ENCODE data around the gene CD53. TPM values are rescaled to one million over a fixed set of nuclear protein-coding genes. Genes with fewer than 3 reads are reported as not detected.
"Not testable (repeated sequence)": the region's sequence is repeated elsewhere in the genome, so short reads cannot be mapped to it uniquely, and the experiment has no call there.

CD53 gene
- total RNA-seq, 1 donor from 2014 or later = not detected

DNA sequence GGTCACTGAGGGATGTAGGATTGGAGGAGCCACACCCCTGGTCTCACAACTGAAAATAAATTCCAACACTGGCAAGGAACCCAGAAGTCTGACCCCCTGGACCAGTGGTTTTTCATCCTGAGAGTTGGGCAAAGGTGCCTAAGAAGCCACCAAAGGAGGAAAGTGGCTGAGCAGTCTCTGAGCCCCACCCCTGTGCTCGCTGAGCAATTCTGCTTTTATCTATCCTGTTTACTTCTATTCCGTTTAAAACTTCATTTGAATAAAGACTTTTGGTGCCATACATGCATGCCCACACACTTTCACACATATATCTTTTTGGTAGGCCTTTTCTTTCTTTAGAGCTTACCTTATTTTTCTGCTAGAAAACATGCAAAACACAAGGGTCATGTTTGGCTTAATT lies 13.9 kb upstream of the CD53 start:
- peaks cover 4% of the 10 kb centered on the region for H3K27me3 Mint-ChIP-seq (ENCODE audit: low read depth)
- H3K9me3 Mint-ChIP-seq = peaks cover 36% of the 10 kb centered on the region
- DNase-seq (ENCODE audit: low spot score in 2 of 2, unreplicated experiment in 2 of 2) = no peak
- H3K36me3 Mint-ChIP-seq = no peaks in the 10 kb centered on the region
- no peak overlapping the region for H3K27ac Mint-ChIP-seq
- H3K4me1 Mint-ChIP-seq = no peaks in the 10 kb centered on the region
- no peak overlapping the region for H3K4me3 Mint-ChIP-seq
- TF ChIP-seq, protein P1, sequence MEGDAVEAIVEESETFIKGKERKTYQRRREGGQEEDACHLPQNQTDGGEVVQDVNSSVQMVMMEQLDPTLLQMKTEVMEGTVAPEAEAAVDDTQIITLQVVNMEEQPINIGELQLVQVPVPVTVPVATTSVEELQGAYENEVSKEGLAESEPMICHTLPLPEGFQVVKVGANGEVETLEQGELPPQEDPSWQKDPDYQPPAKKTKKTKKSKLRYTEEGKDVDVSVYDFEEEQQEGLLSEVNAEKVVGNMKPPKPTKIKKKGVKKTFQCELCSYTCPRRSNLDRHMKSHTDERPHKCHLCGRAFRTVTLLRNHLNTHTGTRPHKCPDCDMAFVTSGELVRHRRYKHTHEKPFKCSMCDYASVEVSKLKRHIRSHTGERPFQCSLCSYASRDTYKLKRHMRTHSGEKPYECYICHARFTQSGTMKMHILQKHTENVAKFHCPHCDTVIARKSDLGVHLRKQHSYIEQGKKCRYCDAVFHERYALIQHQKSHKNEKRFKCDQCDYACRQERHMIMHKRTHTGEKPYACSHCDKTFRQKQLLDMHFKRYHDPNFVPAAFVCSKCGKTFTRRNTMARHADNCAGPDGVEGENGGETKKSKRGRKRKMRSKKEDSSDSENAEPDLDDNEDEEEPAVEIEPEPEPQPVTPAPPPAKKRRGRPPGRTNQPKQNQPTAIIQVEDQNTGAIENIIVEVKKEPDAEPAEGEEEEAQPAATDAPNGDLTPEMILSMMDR (IDR thresholded peaks at IDR 0.05; ENCODE audit: unreplicated experiment) = no peak

- Mint-ChIP-seq H3K4me3 (no peak overlapping the region), H3K27ac (no peak overlapping the region), H3K4me1 (no peaks in the 10 kb centered on the region), H3K9me3 (peaks cover 38% of the 10 kb centered on the region), H3K36me3 (no peaks in the 10 kb centered on the region), H3K27me3 (ENCODE audit: low read depth) (no peaks in the 10 kb centered on the region)
- DNase-seq (ENCODE audit: low spot score in 2 of 2, unreplicated experiment in 2 of 2) = no peak
- TF ChIP-seq, protein P1 (IDR thresholded peaks at IDR 0.05; ENCODE audit: unreplicated experiment) = no peak
Measured at GRCh38 chr1:110860174-110860573, 12.8 kb upstream of the CD53 start.

DNA sequence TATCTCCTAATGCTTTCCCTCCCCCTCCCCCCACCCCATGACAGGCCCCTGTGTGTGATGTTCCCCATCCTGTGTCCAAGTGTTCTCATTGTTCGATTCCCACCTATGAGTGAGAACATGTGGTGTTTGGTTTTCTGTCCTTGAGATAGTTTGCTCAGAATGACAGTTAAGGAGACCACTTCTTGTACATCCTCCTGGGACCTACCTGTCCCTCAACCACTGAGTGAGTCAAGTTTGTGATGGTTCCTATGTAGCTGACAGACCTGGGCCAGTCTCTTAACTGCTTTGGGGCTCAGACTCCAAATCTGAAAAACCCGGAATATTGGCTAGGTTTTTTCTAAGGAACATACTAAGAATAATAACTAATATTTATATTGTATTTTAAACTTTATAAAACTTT lies 12.3 kb upstream of the CD53 start:
- not testable (repeated sequence) for H3K27me3 Mint-ChIP-seq (ENCODE audit: low read depth); H3K4me3 Mint-ChIP-seq; H3K4me1 Mint-ChIP-seq; H3K27ac Mint-ChIP-seq; H3K36me3 Mint-ChIP-seq; DNase-seq (ENCODE audit: low spot score in 2 of 2, unreplicated experiment in 2 of 2)
- peaks cover 41% of the 10 kb centered on the region for H3K9me3 Mint-ChIP-seq

DNA sequence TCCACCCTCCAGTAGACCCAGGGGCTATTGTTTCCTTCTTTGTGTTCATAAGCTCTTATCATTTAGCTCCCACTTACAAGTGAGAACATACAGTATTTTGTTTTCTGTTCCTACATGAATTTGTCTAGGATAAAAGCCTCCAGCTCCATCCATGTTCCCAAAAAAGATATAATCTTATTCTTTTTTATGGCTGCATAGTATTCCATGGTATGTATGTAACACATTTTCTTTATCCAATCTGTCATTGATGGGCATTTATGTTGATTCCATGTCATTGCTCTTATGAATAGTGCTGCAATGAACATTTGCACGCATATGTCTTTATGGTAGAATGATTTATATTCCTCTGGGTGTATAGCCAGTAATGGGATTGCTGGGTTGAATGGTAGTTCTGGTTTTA lies 11.0 kb upstream of the CD53 start:
- H3K36me3 Mint-ChIP-seq; DNase-seq (ENCODE audit: low spot score in 2 of 2, unreplicated experiment in 2 of 2); H3K4me3 Mint-ChIP-seq; H3K4me1 Mint-ChIP-seq; H3K27ac Mint-ChIP-seq; H3K27me3 Mint-ChIP-seq (ENCODE audit: low read depth): not testable (repeated sequence)
- peaks cover 51% of the 10 kb centered on the region for H3K9me3 Mint-ChIP-seq

GRCh38 chr1:110864287-110864686 lies 8.7 kb upstream of the CD53 start:
- H3K36me3 Mint-ChIP-seq = no peaks in the 10 kb centered on the region

GRCh38 chr1:110870721-110871388 lies 2.1 kb upstream of the CD53 start:
- no peak for DNase-seq (ENCODE audit: low spot score in 2 of 2, unreplicated experiment in 2 of 2)
- H3K9me3 Mint-ChIP-seq = peaks cover 57% of the 10 kb centered on the region
- H3K4me3 Mint-ChIP-seq = no peak overlapping the region
- no peaks in the 10 kb centered on the region for H3K27me3 Mint-ChIP-seq (ENCODE audit: low read depth)
- no peak overlapping the region for H3K27ac Mint-ChIP-seq
- TF ChIP-seq, protein P1 (IDR thresholded peaks at IDR 0.05; ENCODE audit: unreplicated experiment) = no peak
- H3K36me3 Mint-ChIP-seq = no peaks in the 10 kb centered on the region
- H3K4me1 Mint-ChIP-seq = no peaks in the 10 kb centered on the region

More at GRCh38 chr1:110864287-110864686, 8.7 kb upstream of the CD53 start:
- Mint-ChIP-seq H3K27me3 (ENCODE audit: low read depth) (no peaks in the 10 kb centered on the region), H3K9me3 (peaks cover 73% of the 10 kb centered on the region), H3K4me1 (no peaks in the 10 kb centered on the region), H3K4me3 (no peak overlapping the region), H3K27ac (no peak overlapping the region)
- no peak for DNase-seq (ENCODE audit: low spot score in 2 of 2, unreplicated experiment in 2 of 2)
- TF ChIP-seq, protein P1 (IDR thresholded peaks at IDR 0.05; ENCODE audit: unreplicated experiment) = no peak

DNA sequence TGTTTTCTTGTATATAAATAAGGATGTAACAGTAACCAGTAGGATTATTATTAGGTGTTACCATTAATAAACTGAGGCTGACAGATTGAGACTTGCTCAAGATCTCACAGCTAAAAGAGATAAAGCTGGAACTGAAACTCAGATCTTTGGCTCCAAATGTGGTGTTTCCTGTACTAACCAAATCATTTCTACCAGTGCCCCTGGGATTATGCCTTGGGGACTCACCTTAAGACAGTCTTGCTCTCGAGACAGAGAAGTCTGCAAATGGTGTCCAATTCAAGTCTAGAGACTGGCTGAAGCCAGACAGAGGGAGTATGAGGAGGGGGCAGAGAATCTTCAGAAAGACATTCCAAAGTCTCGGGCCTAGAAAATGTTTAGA lies 593 bp upstream of the CD53 start:
- no peak for DNase-seq (ENCODE audit: low spot score in 2 of 2, unreplicated experiment in 2 of 2)
- no peaks in the 10 kb centered on the region for H3K27me3 Mint-ChIP-seq (ENCODE audit: low read depth)
- no peaks in the 10 kb centered on the region for H3K4me1 Mint-ChIP-seq
- peaks cover 47% of the 10 kb centered on the region for H3K9me3 Mint-ChIP-seq
- TF ChIP-seq, protein P1 (IDR thresholded peaks at IDR 0.05; ENCODE audit: unreplicated experiment) = no peak
- H3K36me3 Mint-ChIP-seq = no peaks in the 10 kb centered on the region
- H3K27ac Mint-ChIP-seq = no peak overlapping the region
- H3K4me3 Mint-ChIP-seq = no peak overlapping the region

Measured in mesothelial cell of epicardium (in vitro differentiated cells).